Sigmoid colon (tissue), 7 donors: Measurements from ENCODE around the gene TRAF7. TPM values are rescaled to one million over a fixed set of nuclear protein-coding genes. Genes with fewer than 3 reads are reported as not detected.

Source experiments
- DNase-seq: peaks from one replicate; pipeline ENCODE4 v3.0.0-alpha.2; 2019
- H3K27ac ChIP-seq, 4 donors: fragments of 200-600 bp; sonication (generic); one replicate each; pipeline ENCODE4 v1.5.1; 2016 to 2019; ENCODE audit warnings: mild to moderate bottlenecking in 1 of 4
- H3K27me3 ChIP-seq, 3 donors: fragments of 200-600 bp; sonication (generic); one replicate each; pipeline ENCODE4 v1.5.1; 2019; ENCODE audit warnings: mild to moderate bottlenecking in 1 of 3
- H3K36me3 ChIP-seq, 4 donors: fragments of 200-600 bp; sonication (generic); one replicate each; pipeline ENCODE4 v1.5.1; 2016 to 2019
- H3K4me1 ChIP-seq, 4 donors: fragments of 200-600 bp; sonication (generic); one replicate each; pipeline ENCODE4 v1.5.1; 2017 to 2019
- H3K4me3 ChIP-seq, 4 donors: fragments of 200-600 bp; sonication (generic); one replicate each; pipeline ENCODE4 v1.5.1; 2017 to 2019; ENCODE audit warnings: mild to moderate bottlenecking in 2 of 4, moderate library complexity in 1 of 4
- H3K9me3 ChIP-seq, 4 donors: fragments of 200-600 bp in 3 of 4; sonication (generic) in 3 of 4; one replicate each; pipeline versions ENCODE4 v1.5.1 to v1.6.1; 2013 to 2019
- EP300 ChIP-seq, 4 donors: sonication (generic); formaldehyde crosslinking; IDR thresholded peaks; one replicate each; pipeline ENCODE4 v1.6.1; 2017; ENCODE audit warnings: antibody characterized with exemption in 4 of 4
- POLR2A ChIP-seq, 2 donors: fragments of 450-650 bp; IDR thresholded peaks; one replicate each; pipeline ENCODE4 v1.6.1; 2016; ENCODE audit warnings: antibody characterized with exemption in 2 of 2, mild to moderate bottlenecking in 2 of 2, moderate library complexity in 2 of 2
- POLR2AphosphoS5 ChIP-seq, 4 donors: sonication (generic); formaldehyde crosslinking; IDR thresholded peaks; one replicate each; pipeline ENCODE4 v1.6.1; 2017; ENCODE audit warnings: antibody characterized with exemption in 4 of 4
- WGBS, 2 donors: extraction: QIAGEN DNeasy Blood & Tissue Kit; methylation state at CpG; one replicate each; pipeline ENCODE4 v1.1.7; 2013; 5-methylcytosine and 5-hydroxymethylcytosine counted together
- intact Hi-C: fragments of 100-400 bp; cut with DNase I; formaldehyde crosslinking; loops from one replicate; pipeline ENCODE4 v1.15.1; 2023
- polyA plus RNA-seq, 3 donors: library from polyadenylated mRNA; stranded (reverse); fragments of 200-250 nt; gene quantifications; one replicate each; pipeline ENCODE4 v1.2.3, GENCODE V29; 2013
- total RNA-seq, 4 donors: library from RNA; depleted of rRNA; stranded (reverse); fragments of >200 nt; gene quantifications; one replicate each; pipeline ENCODE4 v1.1.0, GENCODE V29; 2016
- TF ChIP-seq, protein P1 (sequence below), 4 experiments: fragments of 450-650 bp in 3 of 4; fragments of 200-600 bp in 1 of 4; IDR thresholded peaks; one replicate each; pipeline ENCODE4 v1.5.1; 2016 to 2019; ENCODE audit warnings: antibody characterized with exemption in 4 of 4, mild to moderate bottlenecking in 3 of 4, moderate library complexity in 2 of 4
- donor health status: healthy with polysubstance abuse.
- donor health status: Bipolar disorder and iron deficiency.
- donor health status: healthy.

TRAF7 gene
- total and polyA plus RNA-seq, 7 donors = 30.3 to 65.1 (median 45.0) TPM

DNA sequence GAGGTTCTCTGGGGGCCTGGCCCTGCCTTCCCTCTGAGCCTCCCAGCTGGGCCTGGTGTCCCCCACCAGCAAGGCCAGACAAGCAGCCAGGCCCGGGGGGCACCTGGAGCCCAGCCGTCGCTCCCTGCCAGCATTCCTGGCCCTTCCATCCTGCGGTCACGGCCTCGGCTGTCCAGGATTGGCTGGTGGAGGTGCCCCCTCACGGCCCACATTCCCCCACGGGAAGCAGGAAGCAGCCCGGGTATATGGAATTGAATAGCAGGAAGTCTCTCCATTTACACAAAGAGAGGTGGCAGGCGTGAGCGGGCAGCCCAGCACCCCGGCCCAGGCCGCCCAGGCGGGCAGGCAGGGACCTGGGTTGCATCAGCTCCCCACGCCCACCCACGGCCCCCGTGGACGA lies 14.5 kb downstream of the TRAF7 start:
- peak overlapping the region in 2 of 4 donors; percentile 33 to 37 for H3K27ac ChIP-seq
- TF ChIP-seq POLR2AphosphoS5 (IDR thresholded peaks at IDR 0.05) = peak in 2 of 4 donors; percentile 20 to 29
- TF ChIP-seq, protein P1, sequence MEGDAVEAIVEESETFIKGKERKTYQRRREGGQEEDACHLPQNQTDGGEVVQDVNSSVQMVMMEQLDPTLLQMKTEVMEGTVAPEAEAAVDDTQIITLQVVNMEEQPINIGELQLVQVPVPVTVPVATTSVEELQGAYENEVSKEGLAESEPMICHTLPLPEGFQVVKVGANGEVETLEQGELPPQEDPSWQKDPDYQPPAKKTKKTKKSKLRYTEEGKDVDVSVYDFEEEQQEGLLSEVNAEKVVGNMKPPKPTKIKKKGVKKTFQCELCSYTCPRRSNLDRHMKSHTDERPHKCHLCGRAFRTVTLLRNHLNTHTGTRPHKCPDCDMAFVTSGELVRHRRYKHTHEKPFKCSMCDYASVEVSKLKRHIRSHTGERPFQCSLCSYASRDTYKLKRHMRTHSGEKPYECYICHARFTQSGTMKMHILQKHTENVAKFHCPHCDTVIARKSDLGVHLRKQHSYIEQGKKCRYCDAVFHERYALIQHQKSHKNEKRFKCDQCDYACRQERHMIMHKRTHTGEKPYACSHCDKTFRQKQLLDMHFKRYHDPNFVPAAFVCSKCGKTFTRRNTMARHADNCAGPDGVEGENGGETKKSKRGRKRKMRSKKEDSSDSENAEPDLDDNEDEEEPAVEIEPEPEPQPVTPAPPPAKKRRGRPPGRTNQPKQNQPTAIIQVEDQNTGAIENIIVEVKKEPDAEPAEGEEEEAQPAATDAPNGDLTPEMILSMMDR (IDR thresholded peaks at IDR 0.05) = no peak
- no peaks in the 10 kb centered on the region for H3K27me3 ChIP-seq
- no peak for DNase-seq
- WGBS, 2 donors = 90 to 92% methylated on average over 18 of the region's 18 CpGs
- H3K4me1 ChIP-seq = no peaks in the 10 kb centered on the region
- H3K36me3 ChIP-seq = peaks cover 14 to 96% (median 63%) of the 10 kb centered on the region in 4 donors
- intact Hi-C loops = no loop called here
- peak overlapping the region in 3 of 4 donors; percentile 12 to 27 (median 22) for H3K4me3 ChIP-seq
- no peaks in the 10 kb centered on the region for H3K9me3 ChIP-seq

DNA sequence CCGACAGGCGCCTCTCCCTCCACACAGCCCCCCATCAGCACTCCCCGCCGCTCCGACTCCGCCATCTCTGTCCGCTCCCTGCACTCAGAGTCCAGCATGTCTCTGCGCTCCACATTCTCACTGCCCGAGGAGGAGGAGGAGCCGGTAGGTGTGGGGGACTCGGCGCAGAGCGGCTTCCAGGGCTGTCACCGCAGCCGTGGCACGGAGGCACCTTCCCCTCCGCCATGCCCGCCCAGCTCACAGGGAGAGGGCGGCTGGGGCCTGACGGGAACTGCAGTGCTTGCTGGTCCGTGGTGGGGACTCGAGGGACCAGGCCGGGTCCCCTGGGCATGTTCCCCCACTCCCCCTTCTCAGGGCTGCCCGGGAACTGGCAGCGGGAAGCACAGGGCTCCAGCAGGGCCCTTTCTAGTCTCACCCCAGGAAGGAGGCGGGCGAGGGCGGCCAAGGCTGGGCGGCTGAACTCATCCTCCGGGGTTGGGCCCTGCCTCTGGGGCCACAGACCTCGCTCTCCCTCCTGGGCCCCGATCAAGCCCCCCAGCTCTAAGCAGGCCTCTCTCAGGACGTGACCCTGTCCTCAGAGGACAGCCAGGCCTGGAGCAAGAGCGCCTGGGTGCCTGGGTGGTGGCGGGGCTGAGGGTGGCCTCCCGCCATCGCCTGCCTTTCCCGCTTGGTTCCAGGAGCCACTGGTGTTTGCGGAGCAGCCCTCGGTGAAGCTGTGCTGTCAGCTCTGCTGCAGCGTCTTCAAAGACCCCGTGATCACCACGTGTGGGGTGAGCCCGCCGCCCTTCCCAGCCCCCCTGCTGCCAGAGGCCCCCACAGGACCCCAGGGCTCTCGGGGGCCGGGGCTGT lies 15.2 kb downstream of the TRAF7 start:
- intact Hi-C loops = no loop called here
- WGBS, 2 donors = 94 to 95% methylated on average over 47 of the region's 47 CpGs
- Histone ChIP-seq H3K27ac (peak overlapping the region in 1 of 4 donors; percentile 37), H3K27me3 (no peaks in the 10 kb centered on the region), H3K36me3 (peaks cover 21 to 100% (median 67%) of the 10 kb centered on the region in 4 donors), H3K9me3 (no peaks in the 10 kb centered on the region), H3K4me1 (no peaks in the 10 kb centered on the region), H3K4me3 (peak overlapping the region in 3 of 4 donors; percentile 12 to 27 (median 22))
- TF ChIP-seq EP300 (IDR thresholded peaks at IDR 0.05) (no peak), POLR2A (IDR thresholded peaks at IDR 0.05) (no peak), POLR2AphosphoS5 (IDR thresholded peaks at IDR 0.05) (no peak)
- TF ChIP-seq, protein P1 (IDR thresholded peaks at IDR 0.05) = no peak
- DNase-seq = no peak

- H3K9me3 ChIP-seq = no peaks in the 10 kb centered on the region
- 89 to 95% methylated on average over 28 of the region's 28 CpGs for WGBS, 2 donors
- no peaks in the 10 kb centered on the region for H3K27me3 ChIP-seq
Observed at GRCh38 chr16:2171601-2172178, 16.1 kb downstream of the TRAF7 start.

GRCh38 chr16:2172688-2173335 lies 17.2 kb downstream of the TRAF7 start:
- no peaks in the 10 kb centered on the region for H3K9me3 ChIP-seq
- TF ChIP-seq EP300 (IDR thresholded peaks at IDR 0.05) (no peak), POLR2AphosphoS5 (IDR thresholded peaks at IDR 0.05) (no peak), POLR2A (IDR thresholded peaks at IDR 0.05) (no peak)
- TF ChIP-seq, protein P1 (IDR thresholded peaks at IDR 0.05) = no peak
- no peaks in the 10 kb centered on the region for H3K4me1 ChIP-seq
- no peak overlapping the region for H3K4me3 ChIP-seq
- no peak for DNase-seq
- 92 to 96% methylated on average over 29 of the region's 29 CpGs for WGBS, 2 donors
- peaks cover 30 to 100% (median 65%) of the 10 kb centered on the region in 4 donors for H3K36me3 ChIP-seq
- no peak overlapping the region for H3K27ac ChIP-seq
- intact Hi-C loops = no loop called here
- H3K27me3 ChIP-seq = no peaks in the 10 kb centered on the region

More at GRCh38 chr16:2171601-2172178, 16.1 kb downstream of the TRAF7 start:
- Histone ChIP-seq H3K36me3 (peaks cover 30 to 100% (median 68%) of the 10 kb centered on the region in 4 donors), H3K4me3 (no peak overlapping the region), H3K27ac (no peak overlapping the region), H3K4me1 (no peaks in the 10 kb centered on the region)
- no peak for DNase-seq
- intact Hi-C loops = no loop called here
- TF ChIP-seq POLR2AphosphoS5 (IDR thresholded peaks at IDR 0.05) (no peak), POLR2A (IDR thresholded peaks at IDR 0.05) (no peak), EP300 (IDR thresholded peaks at IDR 0.05) (no peak)
- TF ChIP-seq, protein P1 (IDR thresholded peaks at IDR 0.05) = no peak
